Fibroblast of lung (primary cell): Measurements from ENCODE around the gene NRCAM.

Experiments used
- CTCF ChIP-seq, 2 donors: IDR thresholded peaks in 1 of 2; conservative IDR thresholded peaks in 1 of 2; 1 replicate in 1 of 2; 2 replicates in 1 of 2; pipeline ENCODE4 v1.5.1; 2011 to 2012; ENCODE audit warnings: low read length in 2 of 2, control low read depth in 1 of 2, inconsistent platforms in 1 of 2, low read depth in 1 of 2, mild to moderate bottlenecking in 1 of 2
- EZH2 ChIP-seq: IDR thresholded peaks from 2 replicates; pipeline ENCODE4 v1.5.1; 2012; ENCODE audit warnings: low read length, control low read depth, mild to moderate bottlenecking; ENCODE audit errors: missing control alignments

- TF ChIP-seq CTCF (conservative IDR thresholded peaks at IDR 0.05 in 1 of 2, IDR thresholded peaks at IDR 0.05 in 1 of 2; ENCODE audit: low read depth in 1 of 2, low read length in 2 of 2), result no peak
- no peak for TF ChIP-seq EZH2
Measured at GRCh38 chr7:108367314-108367713, 88.9 kb downstream of the NRCAM start.
